Measurements from ENCODE around the gene ADIG.
"Not testable (repeated sequence)": the region's sequence is repeated elsewhere in the genome, so short reads cannot be mapped to it uniquely, and the experiment has no call there.

Gene ADIG

GRCh38 chr20:38590676-38591473 is 9.9 kb downstream of the ADIG start:
- TF ChIP-seq, protein P1, sequence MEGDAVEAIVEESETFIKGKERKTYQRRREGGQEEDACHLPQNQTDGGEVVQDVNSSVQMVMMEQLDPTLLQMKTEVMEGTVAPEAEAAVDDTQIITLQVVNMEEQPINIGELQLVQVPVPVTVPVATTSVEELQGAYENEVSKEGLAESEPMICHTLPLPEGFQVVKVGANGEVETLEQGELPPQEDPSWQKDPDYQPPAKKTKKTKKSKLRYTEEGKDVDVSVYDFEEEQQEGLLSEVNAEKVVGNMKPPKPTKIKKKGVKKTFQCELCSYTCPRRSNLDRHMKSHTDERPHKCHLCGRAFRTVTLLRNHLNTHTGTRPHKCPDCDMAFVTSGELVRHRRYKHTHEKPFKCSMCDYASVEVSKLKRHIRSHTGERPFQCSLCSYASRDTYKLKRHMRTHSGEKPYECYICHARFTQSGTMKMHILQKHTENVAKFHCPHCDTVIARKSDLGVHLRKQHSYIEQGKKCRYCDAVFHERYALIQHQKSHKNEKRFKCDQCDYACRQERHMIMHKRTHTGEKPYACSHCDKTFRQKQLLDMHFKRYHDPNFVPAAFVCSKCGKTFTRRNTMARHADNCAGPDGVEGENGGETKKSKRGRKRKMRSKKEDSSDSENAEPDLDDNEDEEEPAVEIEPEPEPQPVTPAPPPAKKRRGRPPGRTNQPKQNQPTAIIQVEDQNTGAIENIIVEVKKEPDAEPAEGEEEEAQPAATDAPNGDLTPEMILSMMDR (IDR thresholded peaks at IDR 0.05; ENCODE audit: low read depth, low read length, missing control alignments) = no peak
- DNase-seq (ENCODE audit: low read depth) = no peak
- no peak overlapping the region for H3K4me3 ChIP-seq (ENCODE audit: low read depth, low read length)

DNA sequence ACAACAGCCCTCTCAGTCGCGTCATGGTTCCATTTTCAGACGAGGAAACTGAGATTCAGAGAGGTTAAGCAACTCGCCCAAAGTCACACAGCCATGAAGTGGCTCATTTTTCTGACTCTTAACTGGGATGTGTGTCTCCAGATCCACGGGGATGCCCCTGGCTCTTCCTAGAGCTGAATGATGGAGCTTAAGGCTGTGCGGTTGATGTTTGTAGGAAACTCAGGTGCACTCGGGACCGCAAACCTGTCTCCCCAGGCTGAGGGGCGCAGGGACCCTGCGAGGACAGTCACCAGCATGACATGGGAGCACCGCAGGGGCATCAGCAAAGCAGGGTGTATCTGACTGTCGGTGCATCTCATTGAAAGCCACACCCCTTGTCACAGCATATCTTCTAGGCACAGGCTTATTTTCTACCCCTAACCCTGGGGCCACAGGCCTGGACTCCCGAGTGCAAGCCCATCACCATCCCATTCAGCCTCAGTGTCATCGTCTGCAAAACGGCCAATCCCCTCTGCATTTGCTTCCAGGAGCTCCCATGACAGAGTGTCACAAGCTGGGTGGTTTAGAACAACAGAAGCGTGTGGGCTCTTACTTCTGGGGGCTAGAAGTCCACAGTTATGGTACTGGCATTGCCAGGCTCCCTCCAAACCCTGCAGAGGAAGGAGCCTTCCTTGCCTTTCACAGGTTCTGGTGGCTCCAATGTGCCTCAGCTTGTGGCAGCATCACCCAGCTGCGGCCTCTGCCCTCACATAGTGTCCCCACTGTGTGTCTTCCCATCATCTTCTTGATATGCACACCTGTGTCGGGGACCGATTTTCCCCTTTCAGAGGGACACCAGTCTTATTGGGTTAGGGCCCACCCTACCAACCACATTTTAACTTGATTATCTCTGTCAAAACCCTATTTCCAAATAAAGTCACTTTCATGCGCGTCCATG is 10.7 kb downstream of the ADIG start:
- TF ChIP-seq, protein P1 (IDR thresholded peaks at IDR 0.05; ENCODE audit: low read depth, low read length, missing control alignments) = no peak
- DNase-seq (ENCODE audit: low read depth) = no peak
- no peak overlapping the region for H3K4me3 ChIP-seq (ENCODE audit: low read depth, low read length)

- not testable (repeated sequence) for DNase-seq (ENCODE audit: low read depth); H3K4me3 ChIP-seq (ENCODE audit: low read depth, low read length)
Observed at GRCh38 chr20:38592411-38592790, 11.4 kb downstream of the ADIG start.

- H3K4me3 ChIP-seq (ENCODE audit: low read depth, low read length); DNase-seq (ENCODE audit: low read depth): not testable (repeated sequence)
Observed at GRCh38 chr20:38594281-38594680, 13.3 kb downstream of the ADIG start.

- DNase-seq (ENCODE audit: low read depth); H3K4me3 ChIP-seq (ENCODE audit: low read depth, low read length): not testable (repeated sequence)
Observed at GRCh38 chr20:38595886-38596285, 14.9 kb downstream of the ADIG start.

GRCh38 chr20:38599410-38599882 is 18.4 kb downstream of the ADIG start:
- no peak for DNase-seq (ENCODE audit: low read depth)
- TF ChIP-seq, protein P1 (IDR thresholded peaks at IDR 0.05; ENCODE audit: low read depth, low read length, missing control alignments) = no peak
- no peak overlapping the region for H3K4me3 ChIP-seq (ENCODE audit: low read depth, low read length)

DNA sequence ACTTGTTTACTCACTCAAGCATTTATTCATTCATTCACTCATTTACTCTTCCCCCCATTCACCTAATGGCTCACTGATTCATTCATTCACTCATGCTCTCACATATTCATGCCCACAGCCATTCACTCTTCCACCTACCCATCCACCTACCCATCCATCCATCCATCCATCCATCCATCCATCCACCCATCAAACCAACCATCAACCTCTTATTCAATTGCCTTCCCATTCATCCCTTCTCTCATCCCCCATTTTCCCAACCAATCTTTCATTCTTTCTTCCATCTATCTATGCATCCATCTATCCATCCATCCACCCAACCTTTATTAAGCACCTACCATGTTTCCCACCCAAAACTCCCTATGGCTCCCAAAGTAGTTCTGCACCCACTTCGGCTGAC is 19.1 kb downstream of the ADIG start:
- TF ChIP-seq, protein P1 (IDR thresholded peaks at IDR 0.05; ENCODE audit: low read depth, low read length, missing control alignments) = no peak
- DNase-seq (ENCODE audit: low read depth) = no peak

GRCh38 chr20:38601216-38602184 is 20.5 kb downstream of the ADIG start, which contains the start of gene ARHGAP40:
Gene ARHGAP40, plus strand, starts transcription at chr20:38601809.
- H3K4me3 ChIP-seq (ENCODE audit: low read depth, low read length) = no peak within 1 kb of the TSS
- DNase-seq (ENCODE audit: low read depth) = no peak
- TF ChIP-seq, protein P1 (IDR thresholded peaks at IDR 0.05; ENCODE audit: low read depth, low read length, missing control alignments) = peak; percentile 19

More for the DNA sequence above, 19.1 kb downstream of the ADIG start:
- no peak overlapping the region for H3K4me3 ChIP-seq (ENCODE audit: low read depth, low read length)
